Motor neuron (in vitro differentiated cells): ENCODE measurements around the gene POLA1. TPM values are rescaled to one million over a fixed set of nuclear protein-coding genes. Genes with fewer than 3 reads are reported as not detected.
A peak's percentile ranks its signal among the peaks of the same experiment; 100 is the strongest.

ENCODE experiments used
- ATAC-seq, 8 experiments: fragments of 200-7000 bp; cut with Tn5 transposase; replicated peaks in 6 of 8; 2 replicates each; pipeline ENCODE4 v1.8.0; 2021; ENCODE audit warnings: mild to moderate bottlenecking in 8 of 8, moderate library complexity in 8 of 8
- H3K27ac ChIP-seq, 2 donors: fragments of 250-450 bp; sonication (Bioruptor Pico); 2 replicates each; pipeline ENCODE4 v1.9.0; 2021; ENCODE audit warnings: antibody characterized with exemption in 2 of 2, mild to moderate bottlenecking in 2 of 2, moderate library complexity in 1 of 2
- H3K4me1 ChIP-seq, 2 donors: fragments of 250-450 bp; sonication (Bioruptor Pico); replicated peaks in 1 of 2; 2 replicates each; pipeline ENCODE4 v1.6.1; 2021; ENCODE audit warnings: antibody characterized with exemption in 2 of 2, mild to moderate bottlenecking in 2 of 2, moderate library complexity in 1 of 2
- H3K4me3 ChIP-seq, 5 donors: fragments of 250-450 bp; sonication (Bioruptor Pico); 2 replicates each; pipeline ENCODE4 v1.9.0; 2021; ENCODE audit warnings: antibody characterized with exemption in 5 of 5, mild to moderate bottlenecking in 5 of 5, moderate library complexity in 4 of 5
- WGBS, 10 experiments: fragments of 450-650 bp; shearing (Covaris generic); methylation state at CpG; one replicate each; pipeline ENCODE4 v1.0.0; 2022; 5-methylcytosine and 5-hydroxymethylcytosine counted together
- in situ Hi-C, 9 experiments: fragments of 400-800 bp; cut with MboI; loops; one replicate each; pipeline ENCODE4 v1.15.0; 2021; ENCODE audit warnings: low sequenced_read_pairs in 9 of 9, low pct_unique_long_range_greater_than_20kb in 2 of 9; ENCODE audit not compliant: unreplicated experiment in 9 of 9
- total RNA-seq, 8 experiments: library from RNA; unstranded; fragments of 300-600 nt; gene quantifications; 2 replicates each; pipeline versions ENCODE4 v1.2.3 to v1.2.4, GENCODE V29; 2022

POLA1 gene
- total RNA-seq, 8 experiments from 2014 or later, result 7.8 to 23.6 (median 12.1) TPM

- no peak overlapping the region for H3K4me3 ChIP-seq
- in situ Hi-C loops, result no loop called here
- no peak for ATAC-seq
- WGBS, 10 experiments, result 20 to 61% methylated on average over 1 to 3 of the region's 3 CpGs; no CpG with 5 or more reads in 8 of the 10 experiments
- H3K4me1 ChIP-seq, result no peaks in the 10 kb centered on the region
- H3K27ac ChIP-seq, result no peak overlapping the region
Observed at GRCh38 chrX:24720036-24720435, 26.3 kb downstream of the POLA1 start.

GRCh38 chrX:24728530-24728929 is 34.8 kb downstream of the POLA1 start:
- in situ Hi-C loops, result loop anchor here in 1 of 9 experiments (25.0 kb wide), 1 partner anchor 409 kb away; no protein-coding TSS in a partner anchor
- Histone ChIP-seq H3K27ac (no peak overlapping the region), H3K4me1 (no peaks in the 10 kb centered on the region), H3K4me3 (no peak overlapping the region)
- no peak for ATAC-seq
- WGBS, 10 experiments, result 80 to 100% (median 89%) methylated on average over 1 to 3 of the region's 3 CpGs; no CpG with 5 or more reads in 5 of the 10 experiments

- 35 to 100% (median 90%) methylated on average over 1 to 6 of the region's 6 CpGs; no CpG with 5 or more reads in 5 of the 10 experiments for WGBS, 10 experiments
- Histone ChIP-seq H3K4me3 (no peak overlapping the region), H3K27ac (no peak overlapping the region), H3K4me1 (no peaks in the 10 kb centered on the region)
- ATAC-seq, result peak in 4 of 8 experiments; percentile 56 to 92 (median 89)
- in situ Hi-C loops, result loop anchor here in 1 of 9 experiments (25.0 kb wide), 1 partner anchor 404 kb away; no protein-coding TSS in a partner anchor
Observed at GRCh38 chrX:24732766-24733500, 39.2 kb downstream of the POLA1 start.

- ATAC-seq, result peak in 3 of 8 experiments; percentile 49 to 93 (median 85)
- no peaks in the 10 kb centered on the region for H3K4me1 ChIP-seq
- 0 to 100% (median 61%) methylated on average over 1 to 3 of the region's 3 CpGs; no CpG with 5 or more reads in 5 of the 10 experiments for WGBS, 10 experiments
- in situ Hi-C loops, result loop anchor here in 1 of 9 experiments (25.0 kb wide), 1 partner anchor 396 kb away; no protein-coding TSS in a partner anchor
- H3K27ac ChIP-seq, result no peak overlapping the region
- H3K4me3 ChIP-seq, result no peak overlapping the region
Observed at GRCh38 chrX:24741330-24741729, 47.6 kb downstream of the POLA1 start.

GRCh38 chrX:24748196-24748595 is 54.5 kb downstream of the POLA1 start:
- H3K27ac ChIP-seq, result no peak overlapping the region
- no peak overlapping the region for H3K4me3 ChIP-seq
- in situ Hi-C loops, result loop anchor here in 1 of 9 experiments (25.0 kb wide), 1 partner anchor 389 kb away; no protein-coding TSS in a partner anchor
- ATAC-seq, result no peak
- 80 to 100% (median 95%) methylated on average over 1 to 3 of the region's 3 CpGs; no CpG with 5 or more reads in 4 of the 10 experiments for WGBS, 10 experiments
- H3K4me1 ChIP-seq, result no peaks in the 10 kb centered on the region

- H3K4me3 ChIP-seq, result no peak overlapping the region
- H3K4me1 ChIP-seq, result no peaks in the 10 kb centered on the region
- WGBS, 10 experiments, result 67 to 100% (median 100%) methylated on average over 1 to 2 of the region's 2 CpGs; no CpG with 5 or more reads in 7 of the 10 experiments
- no peak overlapping the region for H3K27ac ChIP-seq
- no peak for ATAC-seq
- in situ Hi-C loops, result loop anchor here in 1 of 9 experiments (25.0 kb wide), 1 partner anchor 253 kb away; the partner anchor contains the start of gene ARX
Observed at GRCh38 chrX:24759786-24760185, 66.1 kb downstream of the POLA1 start.

GRCh38 chrX:24760363-24761000 is 66.8 kb downstream of the POLA1 start:
- ATAC-seq, result peak in 3 of 8 experiments; percentile 54 to 72 (median 57)
- Histone ChIP-seq H3K27ac (no peak overlapping the region), H3K4me3 (no peak overlapping the region), H3K4me1 (no peaks in the 10 kb centered on the region)
- 0 to 96% (median 37%) methylated on average over 1 to 4 of the region's 4 CpGs; no CpG with 5 or more reads in 4 of the 10 experiments for WGBS, 10 experiments
- in situ Hi-C loops, result loop anchor here in 1 of 9 experiments (25.0 kb wide), 1 partner anchor 252 kb away; the partner anchor contains the start of gene ARX

GRCh38 chrX:24761306-24761705 is 67.6 kb downstream of the POLA1 start:
- no peak overlapping the region for H3K27ac ChIP-seq
- no peaks in the 10 kb centered on the region for H3K4me1 ChIP-seq

GRCh38 chrX:24763989-24764388 is 70.3 kb downstream of the POLA1 start:
- H3K27ac ChIP-seq, result no peak overlapping the region
- 19 to 100% (median 94%) methylated on average over 1 to 3 of the region's 3 CpGs; no CpG with 5 or more reads in 4 of the 10 experiments for WGBS, 10 experiments
- no peak for ATAC-seq
- no peak overlapping the region for H3K4me3 ChIP-seq
- in situ Hi-C loops, result loop anchor here in 1 of 9 experiments (25.0 kb wide), 1 partner anchor 248 kb away; the partner anchor contains the start of gene ARX
- no peaks in the 10 kb centered on the region for H3K4me1 ChIP-seq

More at GRCh38 chrX:24761306-24761705, 67.6 kb downstream of the POLA1 start:
- peak in 4 of 8 experiments; percentile 91 to 94 (median 92) for ATAC-seq
- in situ Hi-C loops, result loop anchor here in 1 of 9 experiments (25.0 kb wide), 1 partner anchor 251 kb away; the partner anchor contains the start of gene ARX
- no peak overlapping the region for H3K4me3 ChIP-seq
- WGBS, 10 experiments, result 0 to 100% (median 27%) methylated on average over 1 to 6 of the region's 6 CpGs; no CpG with 5 or more reads in 5 of the 10 experiments

- ATAC-seq, result peak in 1 of 8 experiments; percentile 29
- Histone ChIP-seq H3K4me1 (no peaks in the 10 kb centered on the region), H3K4me3 (no peak overlapping the region), H3K27ac (no peak overlapping the region)
- 14 to 90% (median 76%) methylated on average over 1 of the region's 1 CpG; no CpG with 5 or more reads in 4 of the 10 experiments for WGBS, 10 experiments
- in situ Hi-C loops, result loop anchor here in 1 of 9 experiments (25.0 kb wide), 1 partner anchor 245 kb away; the partner anchor contains the start of gene ARX
Observed at GRCh38 chrX:24767557-24767956, 73.8 kb downstream of the POLA1 start.

- H3K4me3 ChIP-seq, result no peak overlapping the region
- H3K27ac ChIP-seq, result no peak overlapping the region
- no peaks in the 10 kb centered on the region for H3K4me1 ChIP-seq
- ATAC-seq, result no peak
- 80 to 100% (median 94%) methylated on average over 1 to 5 of the region's 5 CpGs; no CpG with 5 or more reads in 3 of the 10 experiments for WGBS, 10 experiments
- in situ Hi-C loops, result loop anchor here in 1 of 9 experiments (25.0 kb wide), 1 partner anchor 244 kb away; the partner anchor contains the start of gene ARX
Observed at GRCh38 chrX:24768556-24768955, 74.8 kb downstream of the POLA1 start.

- 41 to 100% (median 92%) methylated on average over 1 to 2 of the region's 2 CpGs; no CpG with 5 or more reads in 4 of the 10 experiments for WGBS, 10 experiments
Observed at GRCh38 chrX:24774650-24775049, 80.9 kb downstream of the POLA1 start.

More at GRCh38 chrX:24774650-24775049, 80.9 kb downstream of the POLA1 start:
- no peak for ATAC-seq
- no peak overlapping the region for H3K4me3 ChIP-seq
- no peaks in the 10 kb centered on the region for H3K4me1 ChIP-seq
- H3K27ac ChIP-seq, result no peak overlapping the region
- in situ Hi-C loops, result loop anchor here in 1 of 9 experiments (25.0 kb wide), 1 partner anchor 238 kb away; the partner anchor contains the start of gene ARX
